HG03442 (cell line): ENCODE data around the gene DNAJB13.

Experiments
- ATAC-seq: cut with Tn5 transposase; IDR thresholded peaks from one replicate; pipeline ENCODE4 v1.9.1; 2021; ENCODE audit warnings: mild to moderate bottlenecking, moderate library complexity; ENCODE audit not compliant: unreplicated experiment

Gene DNAJB13

GRCh38 chr11:73949912-73950311 is 914 bp upstream of the DNAJB13 start:
- ATAC-seq: no peak

GRCh38 chr11:73951797-73952196 is 971 bp downstream of the DNAJB13 start:
- ATAC-seq: no peak

- no peak for ATAC-seq
Measured at GRCh38 chr11:73956876-73957653, 6.2 kb downstream of the DNAJB13 start.

GRCh38 chr11:73957654-73958361 is 7.0 kb downstream of the DNAJB13 start:
- ATAC-seq: no peak

GRCh38 chr11:73958521-73959141 is 7.8 kb downstream of the DNAJB13 start:
- no peak for ATAC-seq

GRCh38 chr11:73961321-73961720 is 10.5 kb downstream of the DNAJB13 start:
- no peak for ATAC-seq

- ATAC-seq: no peak
Measured at GRCh38 chr11:73962101-73962705, 11.4 kb downstream of the DNAJB13 start.

- ATAC-seq: no peak
Measured at GRCh38 chr11:73963861-73964260, 13.0 kb downstream of the DNAJB13 start.

GRCh38 chr11:73965076-73965763 is 14.4 kb downstream of the DNAJB13 start:
- no peak for ATAC-seq

GRCh38 chr11:73965764-73966121 is 14.9 kb downstream of the DNAJB13 start:
- no peak for ATAC-seq

- no peak for ATAC-seq
Measured at GRCh38 chr11:73968356-73968966, 17.6 kb downstream of the DNAJB13 start.

- no peak for ATAC-seq
Measured at GRCh38 chr11:73969091-73969490, 18.3 kb downstream of the DNAJB13 start.

GRCh38 chr11:73969991-73970800 is 19.4 kb downstream of the DNAJB13 start:
- no peak for ATAC-seq

GRCh38 chr11:73971175-73971719 is 20.4 kb downstream of the DNAJB13 start:
- no peak for ATAC-seq

- no peak for ATAC-seq
Measured at GRCh38 chr11:73972187-73972586, 21.4 kb downstream of the DNAJB13 start.

GRCh38 chr11:73972620-73973449 is 22.0 kb downstream of the DNAJB13 start:
- ATAC-seq: no peak

- ATAC-seq: no peak
Measured at GRCh38 chr11:73974604-73975478, 24.0 kb downstream of the DNAJB13 start.

GRCh38 chr11:73975479-73975757 is 24.6 kb downstream of the DNAJB13 start:
- no peak for ATAC-seq
